ENCODE measurements around the gene PPP1R36. TPM values are rescaled to one million over a fixed set of nuclear protein-coding genes. Genes with fewer than 3 reads are reported as not detected.
A peak's percentile ranks its signal among the peaks of the same experiment; 100 is the strongest.

Gene PPP1R36
- total and polyA plus RNA-seq, 2 of the 8 experiments (the other 6 are each of a cell fraction or from before 2014, with no cell fraction given): 0.39 to 0.93 TPM

GRCh38 chr14:64614805-64615391 is 65.1 kb downstream of the PPP1R36 start:
- ChIA-PET POLR2A (ENCODE audit: partially characterized antibody) (interaction anchor here (0.7 to 1.6 kb wide), 2 partner anchors 36 to 38 kb away, joined by 3 read pairs; no protein-coding TSS in a partner anchor), CTCF (ENCODE audit: partially characterized antibody) (interaction anchor here (0.6 to 3.7 kb wide), 5 partner anchors 9 to 296 kb away, joined by 3 to 19 read pairs (median 4); no protein-coding TSS in a partner anchor)
- Histone ChIP-seq H3K56ac (replicated peaks; ENCODE audit: insufficient read length, low read depth, low read length) (no peak overlapping the region), H3K27me3 (replicated peaks in 1 of 4; ENCODE audit: control insufficient read depth in 3 of 4, extremely low read depth in 1 of 4, insufficient read depth in 3 of 4, low read length in 3 of 4) (no peaks in the 10 kb centered on the region), H3K4me1 (replicated peaks in 1 of 4; ENCODE audit: control insufficient read depth in 3 of 4, insufficient read depth in 4 of 4, low read length in 3 of 4) (peaks cover 0 to 2% (median 0%) of the 10 kb centered on the region in 4 experiments; a peak in 2 of 7 replicates), H2BK5ac (ENCODE audit: low read depth, low read length) (no peak overlapping the region), H2AFZ (ENCODE audit: low read length) (peak overlapping the region; percentile 63; the same call in 1 of the 2 replicates), H3K23me2 (ENCODE audit: low read depth, low read length) (no peaks in the 10 kb centered on the region), H3K23ac (ENCODE audit: insufficient read length) (no peak overlapping the region), H2AK5ac (ENCODE audit: low read depth, low read length) (no peak overlapping the region), H3K4ac (replicated peaks; ENCODE audit: insufficient read length, low read depth, low read length) (no peak overlapping the region), H3K4me3 (ENCODE audit: extremely low read depth in 1 of 4, insufficient read depth in 2 of 4, low read depth in 3 of 4, low read length in 4 of 4) (no peak overlapping the region), H2BK15ac (ENCODE audit: low read length) (no peak overlapping the region), H4K8ac (ENCODE audit: extremely low read depth, insufficient read depth, low read length) (no peak overlapping the region), H3K27ac (ENCODE audit: low read depth, low read length) (no peak overlapping the region), H2BK20ac (ENCODE audit: low read length) (no peak overlapping the region), H3K36me3 (ENCODE audit: control insufficient read depth in 2 of 4, insufficient read depth in 4 of 4, low read length in 3 of 4) (no peaks in the 10 kb centered on the region), H3K14ac (ENCODE audit: insufficient read length) (no peak overlapping the region), H4K5ac (ENCODE audit: insufficient read length, low read depth, low read length) (no peak overlapping the region), H3K9ac (replicated peaks in 1 of 4; ENCODE audit: extremely low read depth in 1 of 4, low read depth in 3 of 4, low read length in 3 of 4) (no peak overlapping the region), H3K79me1 (ENCODE audit: low read depth, low read length) (no peaks in the 10 kb centered on the region), H4K20me1 (replicated peaks in 1 of 2; ENCODE audit: control insufficient read depth in 1 of 2, insufficient read depth in 2 of 2, low read length in 2 of 2) (no peaks in the 10 kb centered on the region), H4K91ac (replicated peaks; ENCODE audit: insufficient read length, low read length) (no peak overlapping the region), H2BK12ac (ENCODE audit: low read depth, low read length) (no peak overlapping the region), H3K18ac (ENCODE audit: extremely low read depth, low read length) (no peak overlapping the region), H3K9me3 (ENCODE audit: insufficient read depth in 2 of 2, low read depth in 1 of 2, low read length in 1 of 2) (no peaks in the 10 kb centered on the region), H3K79me2 (ENCODE audit: control insufficient read depth in 1 of 2, insufficient read depth in 2 of 2, low read length in 2 of 2) (no peaks in the 10 kb centered on the region), H2BK120ac (replicated peaks; ENCODE audit: low read depth, low read length) (no peak overlapping the region), H3K4me2 (ENCODE audit: insufficient read depth in 1 of 2, low read depth in 2 of 2, low read length in 2 of 2) (no peak overlapping the region)
- no peak for DNase-seq (ENCODE audit: low read depth in 1 of 2, low spot score in 2 of 2)
- 73% methylated on average over 7 of the region's 7 CpGs; no CpG with 5 or more reads in 1 of the 2 experiments for WGBS, 2 experiments (ENCODE audit: extremely low coverage in 1 of 2, insufficient coverage in 1 of 2, insufficient read length in 1 of 2, insufficient replicate concordance in 2 of 2, low coverage in 1 of 2, low lambda C conversion rate in 2 of 2, missing lambda C conversion rate in 1 of 2)
- FAIRE-seq: no peak
- TF ChIP-seq PHF8 (conservative IDR thresholded peaks at IDR 0.05; ENCODE audit: low read depth, low read length) (no peak), RBBP5 (IDR thresholded peaks at IDR 0.05; ENCODE audit: borderline replicate concordance, low read depth, low read length) (no peak), POLR2A (IDR thresholded peaks at IDR 0.05; ENCODE audit: control extremely low read depth in 1 of 2, low read depth in 2 of 2, low read length in 2 of 2) (no peak), CHD1 (IDR thresholded peaks at IDR 0.05; ENCODE audit: low read depth, low read length) (no peak), HDAC6 (IDR thresholded peaks at IDR 0.05; ENCODE audit: low read depth, low read length) (no peak), TEAD4 (IDR thresholded peaks at IDR 0.05; ENCODE audit: low read depth, low read length) (no peak), ATF2 (IDR thresholded peaks at IDR 0.05; ENCODE audit: low read length) (no peak), SIX5 (IDR thresholded peaks at IDR 0.05; ENCODE audit: low read depth, low read length) (no peak), BCL11A (IDR thresholded peaks at IDR 0.05; ENCODE audit: low read depth in 2 of 2, low read length in 2 of 2) (no peak), YY1 (IDR thresholded peaks at IDR 0.05; ENCODE audit: low read depth, low read length) (no peak), EP300 (IDR thresholded peaks at IDR 0.05; ENCODE audit: borderline replicate concordance in 1 of 2, low read depth in 2 of 2, low read length in 2 of 2) (no peak), RAD21 (IDR thresholded peaks at IDR 0.05 in 1 of 2, conservative IDR thresholded peaks at IDR 0.05 in 1 of 2; ENCODE audit: low read depth in 2 of 2, low read length in 2 of 2) (no peak)
